Heart right ventricle (tissue), 16 donors: Measurements from ENCODE around the gene IL27RA. TPM values are rescaled to one million over a fixed set of nuclear protein-coding genes. Genes with fewer than 3 reads are reported as not detected.

Experiments
- ATAC-seq, 8 donors: fragments of 200-7000 bp; cut with Tn5 transposase; one replicate each; pipeline ENCODE4 v1.9.1; 2020; ENCODE audit warnings: mild to moderate bottlenecking in 8 of 8, moderate library complexity in 8 of 8, moderate number of reproducible peaks in 1 of 8
- DNase-seq, 2 donors: peaks; one replicate each; pipeline ENCODE4 v3.0.0-alpha.2; 2020
- H3K27ac ChIP-seq, 10 donors: fragments of 200-600 bp; sonication (generic) in 2 of 10; one replicate each; pipeline versions ENCODE4 v1.5.0 to v1.8.0; 2020 to 2022; ENCODE audit warnings: mild to moderate bottlenecking in 3 of 10
- H3K27me3 ChIP-seq, 7 donors: fragments of 200-600 bp; one replicate each; pipeline ENCODE4 v1.8.0; 2021 to 2022; ENCODE audit warnings: mild to moderate bottlenecking in 2 of 7
- H3K36me3 ChIP-seq, 9 donors: fragments of 200-600 bp; sonication (generic) in 1 of 9; one replicate each; pipeline versions ENCODE4 v1.5.0 to v1.8.0; 2020 to 2022; ENCODE audit warnings: mild to moderate bottlenecking in 2 of 9
- H3K4me1 ChIP-seq, 9 donors: fragments of 200-600 bp; sonication (generic) in 1 of 9; one replicate each; pipeline versions ENCODE4 v1.5.0 to v1.8.0; 2020 to 2022; ENCODE audit warnings: mild to moderate bottlenecking in 4 of 9
- H3K4me3 ChIP-seq, 10 donors: fragments of 200-600 bp; sonication (generic) in 2 of 10; one replicate each; pipeline versions ENCODE4 v1.5.0 to v1.8.0; 2020 to 2022; ENCODE audit warnings: mild to moderate bottlenecking in 7 of 10, moderate library complexity in 2 of 10
- H3K9me3 ChIP-seq, 11 donors: fragments of 200-600 bp in 10 of 11; sonication (generic) in 2 of 11; one replicate each; pipeline versions ENCODE4 v1.5.0 to v1.8.0; 2013 to 2022; ENCODE audit warnings: mild to moderate bottlenecking in 2 of 11, control low read depth in 1 of 11, moderate library complexity in 1 of 11
- CTCF ChIP-seq, 9 donors: fragments of 200-600 bp; sonication (generic) in 2 of 9; IDR thresholded peaks; one replicate each; pipeline versions ENCODE4 v1.5.0 to v1.8.0; 2021 to 2022; ENCODE audit warnings: antibody characterized with exemption in 9 of 9, mild to moderate bottlenecking in 5 of 9, moderate library complexity in 1 of 9
- WGBS, 2 donors: extraction: QIAGEN DNeasy Blood & Tissue Kit; methylation state at CpG; one replicate each; pipeline ENCODE4 v1.1.7; 2013; ENCODE audit warnings: inconsistent platforms in 1 of 2; 5-methylcytosine and 5-hydroxymethylcytosine counted together
- intact Hi-C, 10 donors: fragments of 100-400 bp; cut with DNase I; formaldehyde crosslinking; loops; one replicate each; pipeline versions ENCODE4 v1.11.1 to v1.14.2; 2022
- polyA plus RNA-seq, 2 donors: library from polyadenylated mRNA; stranded (reverse); fragments of 200-250 nt; gene quantifications; one replicate each; pipeline ENCODE4 v1.2.3, GENCODE V29; 2013
- total RNA-seq, 10 donors: library from RNA; stranded (reverse); fragmentation: NEBNext Ultra II Directional in 3 of 10; extraction: Animal tissue kit (Norgen Biotek cat#: 25700) in 3 of 10; gene quantifications; one replicate each; pipeline versions ENCODE4 v1.2.1 to v1.2.4, GENCODE V29; 2021 to 2023
- donor health status: Arrhythmogenic right ventricular cardiomyopathy.
- donor health status: ischemic (EF 13 %, LVEDD 7.1; RV severe dilation, severe dysfunction).
- donor health status: healthy with polysubstance abuse.
- donor health status: DM: no; HTN: yes; CAD: no.
- donor health status: DM: no; HTN: no; CAD: no.
- donor health status: ischemic (EF 25% LVEDD 6.9; RV normal size, moderate dysfunction).
- donor health status: ischemic (EF 25% LVEDD 5.7; RV mildly dilated, moderate dysfunction).
- donor health status: healthy.
- donor health status: DM: yes; HTN: yes; CAD: no.
- donor health status: Ischemic cardiomyopathy.
- donor health status: ischemic (EF 35%, LVEDD 5.7; RV mildly dilated, moderate dysfunction).
- donor health status: nonischemic (EF 11% LVEDD 7.7; RV severe dilation, severe dysfunction).
- donor health status: DM: yes; HTN: yes; CAD: no.
- donor health status: PGD.
- donor health status: ischemic (EF 29% LVEDD 5.4; RV normal size, mild dysfunction).
- donor health status: nonischemic (EF 23%, LVEDD 6.1; RV moderate dilation, normal function).

IL27RA gene
- total and polyA plus RNA-seq, 12 donors, result 2.4 to 7.6 (median 4.1) TPM

GRCh38 chr19:14073925-14074838, 42.6 kb downstream of the IL27RA start:
- no peak for TF ChIP-seq CTCF (IDR thresholded peaks at IDR 0.05)
- Histone ChIP-seq H3K36me3 (no peaks in the 10 kb centered on the region), H3K4me1 (peaks cover 11 to 55% (median 37%) of the 10 kb centered on the region in 9 donors), H3K9me3 (no peaks in the 10 kb centered on the region), H3K27me3 (peaks cover 0 to 10% (median 0%) of the 10 kb centered on the region in 7 donors), H3K4me3 (peak overlapping the region; percentile 71 to 97 (median 82)), H3K27ac (peak overlapping the region; percentile 87 to 97 (median 90))
- WGBS, 2 donors, result 3% methylated on average over 37 to 44 of the region's 44 CpGs
- intact Hi-C loops, result loop anchor here in 9 of 10 donors (1.0 to 10.0 kb wide), 13 partner anchors 63 to 479 kb away; partner anchors contain the start of genes ASF1B (in 4 of the 9), C19orf53 (in 1 of the 9), DCAF15 (in 1 of the 9) and MRI1 (in 1 of the 9)
- DNase-seq (no peak), ATAC-seq (peak in 6 of 8 donors; percentile 0 to 15 (median 6))

GRCh38 chr19:14078411-14078810, 46.8 kb downstream of the IL27RA start:
- H3K4me3 ChIP-seq, result no peak overlapping the region
- DNase-seq (no peak), ATAC-seq (no peak)
- 76 to 83% methylated on average over 2 of the region's 2 CpGs for WGBS, 2 donors
- TF ChIP-seq CTCF (IDR thresholded peaks at IDR 0.05), result no peak
- H3K27ac ChIP-seq, result peak overlapping the region in 1 of 10 donors; percentile 64
- no peaks in the 10 kb centered on the region for H3K27me3 ChIP-seq
- H3K4me1 ChIP-seq, result peaks cover 11 to 65% (median 38%) of the 10 kb centered on the region in 9 donors
- intact Hi-C loops, result loop anchor here in 3 of 10 donors (5.0 to 10.0 kb wide), 4 partner anchors 39 to 484 kb away; partner anchors contain the start of genes C19orf53 (in 1 of the 3), MRI1 (in 1 of the 3) and PRKACA (in 1 of the 3)
- no peaks in the 10 kb centered on the region for H3K9me3 ChIP-seq
- peaks cover 0 to 2% (median 0%) of the 10 kb centered on the region in 9 donors for H3K36me3 ChIP-seq

GRCh38 chr19:14080887-14081796, 49.6 kb downstream of the IL27RA start:
- DNase-seq, result peak; percentile 99 to 100
- Histone ChIP-seq H3K27ac (peak overlapping the region; percentile 88 to 97 (median 94)), H3K4me3 (peak overlapping the region; percentile 63 to 93 (median 82)), H3K9me3 (no peaks in the 10 kb centered on the region), H3K27me3 (no peaks in the 10 kb centered on the region), H3K4me1 (peaks cover 5 to 42% (median 19%) of the 10 kb centered on the region in 9 donors), H3K36me3 (peaks cover 0 to 5% (median 0%) of the 10 kb centered on the region in 9 donors)
- intact Hi-C loops, result loop anchor here in 8 of 10 donors (5.0 to 10.0 kb wide), 3 partner anchors 36 to 56 kb away; partner anchors contain the start of genes PRKACA (in 7 of the 8) and ASF1B (in 2 of the 8)
- TF ChIP-seq CTCF (IDR thresholded peaks at IDR 0.05), result no peak
- ATAC-seq, result peak; percentile 89 to 97 (median 96)
- 1% methylated on average over 50 of the region's 50 CpGs for WGBS, 2 donors
